HG03378 (cell line): Measurements from ENCODE around the gene NPDC1.

ENCODE experiments used
- ATAC-seq: cut with Tn5 transposase; IDR thresholded peaks from one replicate; pipeline ENCODE4 v1.9.1; 2021; ENCODE audit warnings: mild to moderate bottlenecking, moderate library complexity; ENCODE audit not compliant: unreplicated experiment

Gene NPDC1

GRCh38 chr9:137046088-137046787 is at the start of gene NPDC1:
Gene NPDC1, minus strand, starts transcription at chr9:137046177. Its CDS starts 188 bp downstream, at chr9:137045989.
- no peak for ATAC-seq

GRCh38 chr9:137089232-137089947 is 43.4 kb upstream of the NPDC1 start:
- no peak for ATAC-seq

GRCh38 chr9:137088121-137088520 is 42.1 kb upstream of the NPDC1 start:
- no peak for ATAC-seq

- no peak for ATAC-seq
These were observed 41.5 kb upstream of the NPDC1 start for GRCh38 chr9:137087409-137087925.

- peak; percentile 85 for ATAC-seq
These were observed 40.8 kb upstream of the NPDC1 start, which contains the start of gene MAN1B1 for GRCh38 chr9:137086531-137087408. Gene MAN1B1, plus strand, starts transcription at chr9:137086985. Its CDS starts 15 bp downstream, at chr9:137087000.

- ATAC-seq = no peak
These were observed 40.0 kb upstream of the NPDC1 start for GRCh38 chr9:137085920-137086530.

GRCh38 chr9:137084526-137084925 is 38.5 kb upstream of the NPDC1 start:
- ATAC-seq = no peak

- ATAC-seq = no peak
These were observed 37.5 kb upstream of the NPDC1 start for GRCh38 chr9:137083394-137084004.

GRCh38 chr9:137082925-137083290 is 36.9 kb upstream of the NPDC1 start:
- no peak for ATAC-seq

GRCh38 chr9:137082222-137082924 is 36.4 kb upstream of the NPDC1 start:
- no peak for ATAC-seq

- no peak for ATAC-seq
These were observed 34.5 kb upstream of the NPDC1 start for GRCh38 chr9:137080260-137081122.

- ATAC-seq = no peak
These were observed 33.4 kb upstream of the NPDC1 start for GRCh38 chr9:137079401-137079787.

GRCh38 chr9:137078701-137079400 is 32.9 kb upstream of the NPDC1 start:
- ATAC-seq = no peak

GRCh38 chr9:137077758-137078693 is 32.0 kb upstream of the NPDC1 start:
- no peak for ATAC-seq

- ATAC-seq = no peak
These were observed 31.2 kb upstream of the NPDC1 start, which contains the start of gene UAP1L1 for GRCh38 chr9:137077010-137077747. Gene UAP1L1, plus strand, starts transcription at chr9:137077517. Its CDS starts 16 bp downstream, at chr9:137077533.

GRCh38 chr9:137076636-137077009 is 30.6 kb upstream of the NPDC1 start:
- no peak for ATAC-seq
